Measurements from ENCODE around the gene SHCBP1L. TPM values are rescaled to one million over a fixed set of nuclear protein-coding genes. Genes with fewer than 3 reads are reported as not detected.

Gene SHCBP1L
- total RNA-seq, 1 donor from 2014 or later: under 0.01 TPM

- H3K9me3 ChIP-seq (ENCODE audit: control insufficient read depth in 3 of 3, low read length in 3 of 3): no peaks in the 10 kb centered on the region
- no peak overlapping the region for H3K27ac ChIP-seq (ENCODE audit: low read depth, low read length)
- no peak overlapping the region for H3K9ac ChIP-seq (ENCODE audit: low read depth in 1 of 3, low read length in 3 of 3)
These were observed 31.2 kb upstream of the SHCBP1L start for GRCh38 chr1:182984138-182984537.

DNA sequence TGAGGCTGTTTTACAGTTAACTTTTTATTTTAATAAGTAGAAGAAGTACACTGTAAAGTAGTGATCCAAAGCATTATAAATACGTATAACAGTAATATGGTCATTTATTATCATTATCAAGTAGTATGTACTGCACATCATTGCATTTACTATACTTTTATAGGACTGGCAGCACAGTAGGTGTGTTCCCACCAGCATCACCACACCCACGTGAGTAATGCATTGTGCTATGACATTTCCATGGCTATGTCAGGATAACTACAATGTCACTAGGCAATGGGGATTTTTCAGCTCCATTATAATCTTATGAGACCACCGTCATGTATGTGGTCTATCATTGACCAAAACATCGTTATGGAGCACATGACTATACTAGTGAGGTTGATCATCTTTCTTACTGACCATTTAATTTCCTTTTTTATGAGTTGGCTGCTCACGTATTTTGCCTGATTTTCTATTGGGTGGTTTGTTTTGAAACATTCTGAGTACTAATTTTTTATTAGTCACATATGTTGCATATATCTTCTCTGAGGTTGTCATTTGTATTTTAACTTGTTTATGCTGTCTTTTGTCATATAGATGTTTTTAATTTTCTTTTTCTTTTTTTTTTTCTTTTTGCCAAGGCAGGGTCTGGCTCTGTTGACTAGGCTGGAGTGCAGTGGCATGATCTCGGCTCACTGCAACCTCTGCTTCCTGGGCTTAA is 25.3 kb upstream of the SHCBP1L start:
- Histone ChIP-seq H3K27me3 (ENCODE audit: control insufficient read depth in 3 of 3, insufficient read depth in 3 of 3, low read length in 3 of 3) (no peaks in the 10 kb centered on the region), H3K27ac (ENCODE audit: low read depth, low read length) (no peak overlapping the region), H3K9ac (ENCODE audit: low read depth in 1 of 3, low read length in 3 of 3) (no peak overlapping the region), H3K36me3 (ENCODE audit: control insufficient read depth in 3 of 3, insufficient read depth in 3 of 3, low read length in 3 of 3) (no peaks in the 10 kb centered on the region), H3K4me3 (ENCODE audit: low read length in 3 of 3) (no peak overlapping the region), H3K9me3 (ENCODE audit: control insufficient read depth in 3 of 3, low read length in 3 of 3) (no peaks in the 10 kb centered on the region), H3K4me1 (ENCODE audit: control insufficient read depth in 3 of 3, insufficient read depth in 3 of 3, low read length in 3 of 3) (no peaks in the 10 kb centered on the region)

More at GRCh38 chr1:182984138-182984537, 31.2 kb upstream of the SHCBP1L start:
- no peaks in the 10 kb centered on the region for H3K36me3 ChIP-seq (ENCODE audit: control insufficient read depth in 3 of 3, insufficient read depth in 3 of 3, low read length in 3 of 3)
- no peaks in the 10 kb centered on the region for H3K4me1 ChIP-seq (ENCODE audit: control insufficient read depth in 3 of 3, insufficient read depth in 3 of 3, low read length in 3 of 3)
- H3K4me3 ChIP-seq (ENCODE audit: low read length in 3 of 3): no peak overlapping the region
- no peaks in the 10 kb centered on the region for H3K27me3 ChIP-seq (ENCODE audit: control insufficient read depth in 3 of 3, insufficient read depth in 3 of 3, low read length in 3 of 3)

DNA sequence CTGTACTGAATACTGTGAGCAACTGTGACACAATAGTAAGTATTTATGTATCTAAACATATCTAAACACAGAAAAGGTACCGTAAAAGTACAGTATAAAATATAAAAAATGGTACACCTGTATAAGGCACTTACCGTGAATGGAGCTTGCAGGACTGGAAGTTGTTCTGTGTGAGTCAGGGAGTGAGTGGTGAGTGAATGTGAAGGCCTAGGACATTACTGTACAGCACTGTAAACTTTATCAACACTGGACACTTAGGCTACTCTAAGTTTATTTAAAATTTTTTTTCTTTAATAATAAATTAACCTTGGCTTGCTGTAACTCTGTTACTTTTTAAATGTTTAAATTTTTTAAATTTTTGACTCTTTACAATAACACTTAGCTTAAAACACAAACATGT is 24.5 kb upstream of the SHCBP1L start:
- Histone ChIP-seq H3K4me1 (ENCODE audit: control insufficient read depth in 3 of 3, insufficient read depth in 3 of 3, low read length in 3 of 3) (no peaks in the 10 kb centered on the region), H3K9ac (ENCODE audit: low read depth in 1 of 3, low read length in 3 of 3) (no peak overlapping the region), H3K27ac (ENCODE audit: low read depth, low read length) (no peak overlapping the region), H3K36me3 (ENCODE audit: control insufficient read depth in 3 of 3, insufficient read depth in 3 of 3, low read length in 3 of 3) (no peaks in the 10 kb centered on the region), H3K9me3 (ENCODE audit: control insufficient read depth in 3 of 3, low read length in 3 of 3) (no peaks in the 10 kb centered on the region), H3K27me3 (ENCODE audit: control insufficient read depth in 3 of 3, insufficient read depth in 3 of 3, low read length in 3 of 3) (no peaks in the 10 kb centered on the region), H3K4me3 (ENCODE audit: low read length in 3 of 3) (no peak overlapping the region)

DNA sequence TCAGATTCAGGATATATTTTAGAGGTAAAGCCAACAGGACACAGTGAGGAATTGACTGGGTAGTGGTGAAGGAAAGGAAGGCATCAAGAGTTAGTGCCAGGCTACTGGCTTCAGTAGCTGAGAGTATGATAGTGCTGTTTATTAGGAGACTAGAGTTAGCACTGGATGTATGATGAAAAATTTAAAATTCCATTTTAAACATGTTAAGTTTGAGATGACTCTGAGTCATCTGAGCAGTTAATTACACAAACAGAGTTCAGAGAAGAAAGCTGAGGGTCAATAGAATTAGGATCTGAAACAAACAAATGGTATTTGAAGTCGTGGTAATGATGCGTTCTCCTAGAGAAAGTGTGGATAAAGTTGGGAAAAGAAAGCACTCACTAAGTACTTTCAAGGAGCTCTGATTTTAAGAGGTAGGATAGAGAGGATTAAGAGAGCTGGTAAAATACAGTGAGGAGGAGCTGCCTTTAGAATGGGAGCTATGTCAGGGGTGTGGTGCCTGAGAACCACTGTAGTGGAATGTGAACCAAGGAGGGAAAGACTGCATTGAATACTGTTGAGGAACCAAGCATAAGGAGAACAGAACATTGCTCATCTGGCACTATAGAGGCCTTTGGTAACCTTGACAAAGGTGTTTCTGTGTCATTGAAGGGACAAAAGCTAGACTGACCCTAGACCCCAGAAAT is 21.7 kb upstream of the SHCBP1L start:
- H3K27ac ChIP-seq (ENCODE audit: low read depth, low read length): no peak overlapping the region
- H3K9ac ChIP-seq (ENCODE audit: low read depth in 1 of 3, low read length in 3 of 3): no peak overlapping the region
- no peaks in the 10 kb centered on the region for H3K4me1 ChIP-seq (ENCODE audit: control insufficient read depth in 3 of 3, insufficient read depth in 3 of 3, low read length in 3 of 3)
- H3K27me3 ChIP-seq (ENCODE audit: control insufficient read depth in 3 of 3, insufficient read depth in 3 of 3, low read length in 3 of 3): no peaks in the 10 kb centered on the region
- H3K36me3 ChIP-seq (ENCODE audit: control insufficient read depth in 3 of 3, insufficient read depth in 3 of 3, low read length in 3 of 3): no peaks in the 10 kb centered on the region
- H3K4me3 ChIP-seq (ENCODE audit: low read length in 3 of 3): no peak overlapping the region
- H3K9me3 ChIP-seq (ENCODE audit: control insufficient read depth in 3 of 3, low read length in 3 of 3): no peaks in the 10 kb centered on the region

DNA sequence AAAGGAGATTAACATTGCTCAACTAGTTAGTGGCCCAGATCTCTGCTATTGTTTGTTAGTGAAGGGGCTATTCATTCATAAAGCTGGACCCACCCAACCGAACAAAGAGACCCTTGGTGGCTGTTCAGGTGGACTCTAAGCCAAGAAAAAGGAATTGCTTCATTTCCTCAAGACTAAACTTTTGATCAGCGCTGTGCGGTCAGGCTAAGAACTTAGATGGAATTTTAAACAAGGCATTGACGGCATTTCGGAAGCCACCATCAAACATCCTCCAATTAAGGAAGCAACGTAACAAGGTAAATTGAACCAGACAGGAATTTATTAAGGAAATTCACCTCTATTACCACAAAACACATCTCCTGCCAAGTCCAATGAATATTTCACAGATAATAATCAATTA is 19.9 kb upstream of the SHCBP1L start:
- Histone ChIP-seq H3K36me3 (ENCODE audit: control insufficient read depth in 3 of 3, insufficient read depth in 3 of 3, low read length in 3 of 3) (no peaks in the 10 kb centered on the region), H3K4me1 (ENCODE audit: control insufficient read depth in 3 of 3, insufficient read depth in 3 of 3, low read length in 3 of 3) (no peaks in the 10 kb centered on the region), H3K9ac (ENCODE audit: low read depth in 1 of 3, low read length in 3 of 3) (no peak overlapping the region), H3K27ac (ENCODE audit: low read depth, low read length) (no peak overlapping the region), H3K9me3 (ENCODE audit: control insufficient read depth in 3 of 3, low read length in 3 of 3) (no peaks in the 10 kb centered on the region), H3K27me3 (ENCODE audit: control insufficient read depth in 3 of 3, insufficient read depth in 3 of 3, low read length in 3 of 3) (no peaks in the 10 kb centered on the region), H3K4me3 (ENCODE audit: low read length in 3 of 3) (no peak overlapping the region)

GRCh38 chr1:182972231-182972630 is 19.3 kb upstream of the SHCBP1L start:
- H3K9me3 ChIP-seq (ENCODE audit: control insufficient read depth in 3 of 3, low read length in 3 of 3): no peaks in the 10 kb centered on the region
- no peak overlapping the region for H3K9ac ChIP-seq (ENCODE audit: low read depth in 1 of 3, low read length in 3 of 3)
- H3K4me3 ChIP-seq (ENCODE audit: low read length in 3 of 3): no peak overlapping the region
- H3K27ac ChIP-seq (ENCODE audit: low read depth, low read length): no peak overlapping the region
- H3K4me1 ChIP-seq (ENCODE audit: control insufficient read depth in 3 of 3, insufficient read depth in 3 of 3, low read length in 3 of 3): no peaks in the 10 kb centered on the region
- no peaks in the 10 kb centered on the region for H3K27me3 ChIP-seq (ENCODE audit: control insufficient read depth in 3 of 3, insufficient read depth in 3 of 3, low read length in 3 of 3)
- H3K36me3 ChIP-seq (ENCODE audit: control insufficient read depth in 3 of 3, insufficient read depth in 3 of 3, low read length in 3 of 3): no peaks in the 10 kb centered on the region

GRCh38 chr1:182971219-182971618 is 18.3 kb upstream of the SHCBP1L start:
- Histone ChIP-seq H3K27me3 (ENCODE audit: control insufficient read depth in 3 of 3, insufficient read depth in 3 of 3, low read length in 3 of 3) (no peaks in the 10 kb centered on the region), H3K4me3 (ENCODE audit: low read length in 3 of 3) (no peak overlapping the region), H3K27ac (ENCODE audit: low read depth, low read length) (no peak overlapping the region), H3K4me1 (ENCODE audit: control insufficient read depth in 3 of 3, insufficient read depth in 3 of 3, low read length in 3 of 3) (no peaks in the 10 kb centered on the region), H3K9me3 (ENCODE audit: control insufficient read depth in 3 of 3, low read length in 3 of 3) (no peaks in the 10 kb centered on the region), H3K36me3 (ENCODE audit: control insufficient read depth in 3 of 3, insufficient read depth in 3 of 3, low read length in 3 of 3) (no peaks in the 10 kb centered on the region), H3K9ac (ENCODE audit: low read depth in 1 of 3, low read length in 3 of 3) (no peak overlapping the region)

GRCh38 chr1:182968836-182969734 is 16.1 kb upstream of the SHCBP1L start:
- no peaks in the 10 kb centered on the region for H3K4me1 ChIP-seq (ENCODE audit: control insufficient read depth in 3 of 3, insufficient read depth in 3 of 3, low read length in 3 of 3)
- H3K4me3 ChIP-seq (ENCODE audit: low read length in 3 of 3): no peak overlapping the region

GRCh38 chr1:182968151-182968741 is 15.3 kb upstream of the SHCBP1L start:
- Histone ChIP-seq H3K27ac (ENCODE audit: low read depth, low read length) (no peak overlapping the region), H3K4me3 (ENCODE audit: low read length in 3 of 3) (no peak overlapping the region), H3K27me3 (ENCODE audit: control insufficient read depth in 3 of 3, insufficient read depth in 3 of 3, low read length in 3 of 3) (no peaks in the 10 kb centered on the region), H3K4me1 (ENCODE audit: control insufficient read depth in 3 of 3, insufficient read depth in 3 of 3, low read length in 3 of 3) (no peaks in the 10 kb centered on the region), H3K36me3 (ENCODE audit: control insufficient read depth in 3 of 3, insufficient read depth in 3 of 3, low read length in 3 of 3) (no peaks in the 10 kb centered on the region), H3K9ac (ENCODE audit: low read depth in 1 of 3, low read length in 3 of 3) (no peak overlapping the region), H3K9me3 (ENCODE audit: control insufficient read depth in 3 of 3, low read length in 3 of 3) (no peaks in the 10 kb centered on the region)

More at GRCh38 chr1:182968836-182969734, 16.1 kb upstream of the SHCBP1L start:
- no peak overlapping the region for H3K9ac ChIP-seq (ENCODE audit: low read depth in 1 of 3, low read length in 3 of 3)
- H3K27me3 ChIP-seq (ENCODE audit: control insufficient read depth in 3 of 3, insufficient read depth in 3 of 3, low read length in 3 of 3): no peaks in the 10 kb centered on the region
- no peaks in the 10 kb centered on the region for H3K36me3 ChIP-seq (ENCODE audit: control insufficient read depth in 3 of 3, insufficient read depth in 3 of 3, low read length in 3 of 3)
- H3K9me3 ChIP-seq (ENCODE audit: control insufficient read depth in 3 of 3, low read length in 3 of 3): no peaks in the 10 kb centered on the region
- no peak overlapping the region for H3K27ac ChIP-seq (ENCODE audit: low read depth, low read length)
